ENCODE measurements around the gene MAP3K20.
"Not testable (repeated sequence)": the region's sequence is repeated elsewhere in the genome, so short reads cannot be mapped to it uniquely, and the experiment has no call there.

MAP3K20 gene

DNA sequence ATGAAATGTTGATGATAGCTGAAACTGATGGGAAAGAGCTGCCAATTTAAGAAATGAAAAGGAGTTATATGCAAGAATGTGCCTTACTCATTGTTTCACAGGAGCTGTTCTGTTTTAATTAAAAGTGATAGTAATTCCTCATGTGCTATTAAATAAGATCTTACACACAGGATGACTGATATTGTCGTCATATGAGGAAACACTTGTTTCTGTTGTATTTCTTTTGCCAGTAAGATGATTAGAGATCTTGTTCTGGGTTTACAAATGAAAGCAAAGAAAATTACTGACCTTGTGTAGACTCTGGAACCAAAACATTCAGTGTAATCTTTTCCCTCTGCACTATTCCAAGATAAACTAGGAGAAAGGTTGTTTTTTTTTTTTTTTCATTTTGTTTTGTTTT, 123.6 kb downstream of the MAP3K20 start:
- TF ChIP-seq TAF1 (IDR thresholded peaks at IDR 0.05; ENCODE audit: borderline replicate concordance, low read depth, low read length) (no peak), POLR2A (IDR thresholded peaks at IDR 0.05; ENCODE audit: low read depth, low read length) (no peak), POLR2AphosphoS5 (IDR thresholded peaks at IDR 0.05; ENCODE audit: low read depth, low read length) (no peak)
- no peak for FAIRE-seq
- DNase-seq (ENCODE audit: insufficient read length): no peak

DNA sequence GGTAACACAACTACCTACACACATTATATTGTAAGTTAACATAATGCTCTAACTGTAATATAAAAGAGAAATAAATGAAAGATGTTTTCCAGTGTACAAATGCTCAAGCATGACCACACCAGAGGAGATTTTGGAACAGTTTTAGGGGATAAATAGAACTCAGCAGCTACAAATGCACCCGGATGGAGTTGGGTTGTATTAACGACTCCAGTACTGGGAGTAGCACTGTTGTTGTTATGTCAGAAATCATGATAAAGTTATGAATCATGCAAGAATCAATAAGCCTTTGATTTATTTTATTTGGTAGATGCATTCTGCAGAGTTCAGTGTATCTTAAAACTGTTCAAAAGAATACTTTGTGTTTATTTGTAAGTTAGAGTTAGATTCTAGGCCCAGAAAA, 126.9 kb downstream of the MAP3K20 start:
- no peak for DNase-seq (ENCODE audit: insufficient read length)
- TF ChIP-seq POLR2AphosphoS5 (IDR thresholded peaks at IDR 0.05; ENCODE audit: low read depth, low read length): no peak
- no peak for TF ChIP-seq TAF1 (IDR thresholded peaks at IDR 0.05; ENCODE audit: borderline replicate concordance, low read depth, low read length)
- TF ChIP-seq POLR2A (IDR thresholded peaks at IDR 0.05; ENCODE audit: low read depth, low read length): no peak
- no peak for FAIRE-seq

DNA sequence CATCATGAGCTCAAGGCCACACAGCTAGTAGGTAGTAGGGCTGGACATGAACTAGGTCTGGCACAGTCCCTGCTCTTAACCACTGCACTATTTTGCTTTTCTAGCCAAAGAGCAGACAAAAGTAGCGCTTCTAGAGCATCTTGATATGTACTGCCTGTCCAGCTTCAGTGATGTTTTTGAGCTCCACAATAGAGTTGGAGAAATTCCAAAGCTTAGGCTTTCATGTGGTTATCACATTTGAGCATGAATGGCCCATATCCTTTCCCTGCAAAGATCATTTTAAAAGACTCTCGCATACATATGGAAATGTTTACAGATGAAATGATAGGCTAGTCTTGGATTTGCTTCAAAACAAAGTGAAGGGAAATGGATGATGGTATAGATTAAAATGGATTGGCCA, 128.7 kb downstream of the MAP3K20 start:
- no peak for TF ChIP-seq POLR2A (IDR thresholded peaks at IDR 0.05; ENCODE audit: low read depth, low read length)
- TF ChIP-seq TAF1 (IDR thresholded peaks at IDR 0.05; ENCODE audit: borderline replicate concordance, low read depth, low read length): no peak
- no peak for TF ChIP-seq POLR2AphosphoS5 (IDR thresholded peaks at IDR 0.05; ENCODE audit: low read depth, low read length)
- peak; percentile 42 for FAIRE-seq
- DNase-seq (ENCODE audit: insufficient read length): no peak

DNA sequence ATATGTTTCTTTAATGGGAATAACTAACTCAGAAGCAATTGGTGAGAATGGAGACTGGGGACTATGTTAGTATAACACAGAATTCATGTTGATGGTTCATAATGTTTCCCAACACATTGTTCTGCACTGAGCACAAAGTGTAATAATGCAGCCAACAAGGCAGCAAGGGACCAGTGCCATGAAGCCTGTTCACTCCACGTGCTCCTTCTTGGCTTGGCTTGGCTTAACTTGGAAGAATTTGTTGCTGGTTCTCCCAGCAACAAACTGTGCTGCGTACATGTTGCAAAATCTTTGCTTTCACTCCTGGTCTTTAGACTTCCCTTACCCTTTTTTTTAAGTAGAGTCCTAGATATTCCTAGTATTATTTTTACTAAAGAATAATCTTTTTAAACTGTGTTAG, 129.7 kb downstream of the MAP3K20 start:
- no peak for FAIRE-seq
- no peak for TF ChIP-seq POLR2AphosphoS5 (IDR thresholded peaks at IDR 0.05; ENCODE audit: low read depth, low read length)
- TF ChIP-seq POLR2A (IDR thresholded peaks at IDR 0.05; ENCODE audit: low read depth, low read length): no peak
- no peak for TF ChIP-seq TAF1 (IDR thresholded peaks at IDR 0.05; ENCODE audit: borderline replicate concordance, low read depth, low read length)
- no peak for DNase-seq (ENCODE audit: insufficient read length)

DNA sequence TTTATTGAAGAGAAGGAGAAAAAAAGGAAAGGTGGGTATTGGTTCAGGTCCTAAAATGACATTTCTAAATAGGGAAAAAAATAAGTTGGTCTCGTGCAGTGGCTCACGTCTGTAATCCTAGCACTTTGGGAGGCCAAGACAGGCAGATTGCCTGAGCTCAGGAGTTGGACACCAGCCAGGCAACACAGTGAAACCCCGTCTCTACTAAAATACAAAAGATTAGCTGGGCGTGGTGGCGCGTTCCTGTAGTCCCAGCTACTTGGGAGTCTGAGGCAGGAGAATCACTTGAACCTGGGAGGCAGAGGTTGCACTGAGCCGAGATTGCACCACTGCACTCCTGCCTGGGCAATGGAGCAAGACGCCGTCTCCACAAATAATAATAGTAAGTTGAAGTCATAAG, 131.5 kb downstream of the MAP3K20 start:
- not testable (repeated sequence) for DNase-seq (ENCODE audit: insufficient read length); FAIRE-seq

DNA sequence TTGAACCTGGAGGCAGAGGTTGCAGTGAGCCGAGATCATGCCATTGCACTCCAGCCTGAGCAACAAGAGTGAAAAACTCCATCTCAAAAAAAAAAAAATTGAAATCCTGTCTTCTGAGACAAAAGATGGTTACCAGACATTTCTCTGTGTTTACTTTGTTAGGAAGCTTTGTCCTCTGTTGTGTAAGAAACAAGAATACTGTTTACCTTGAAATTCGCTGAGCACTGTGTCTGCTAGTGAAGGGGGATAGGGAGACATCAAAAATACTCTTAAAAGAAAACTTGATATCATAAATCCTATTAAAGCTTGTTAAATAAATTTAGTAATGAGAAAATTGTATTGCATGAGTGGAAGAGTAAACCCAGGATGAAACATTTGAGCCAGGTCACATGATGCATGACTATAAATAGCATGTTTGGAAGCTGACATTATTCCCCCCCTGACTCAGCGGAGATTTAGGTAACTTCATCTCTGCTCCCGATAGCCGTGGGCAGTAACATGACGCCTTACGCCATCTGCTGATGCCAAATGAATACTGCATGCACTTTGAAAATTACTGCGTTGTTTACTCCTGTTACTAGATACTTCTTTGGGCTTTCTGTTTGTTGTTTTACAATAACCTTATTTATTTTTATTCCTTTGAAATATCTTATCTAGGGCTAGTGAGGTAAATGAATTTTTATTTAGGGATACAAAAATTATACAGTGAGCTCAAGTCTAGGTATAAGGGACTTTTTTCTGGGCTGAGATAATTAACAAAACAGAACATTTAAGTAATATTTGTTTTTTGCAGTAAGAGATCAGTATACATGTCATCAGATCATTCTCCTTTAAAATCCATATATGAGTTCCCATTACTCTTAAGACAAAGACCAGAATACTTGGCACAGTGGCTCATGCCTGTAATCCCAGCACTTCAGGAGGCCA, 134.9 kb downstream of the MAP3K20 start:
- FAIRE-seq (peak; percentile 84), DNase-seq (ENCODE audit: insufficient read length) (peak; percentile 19)
- TF ChIP-seq TAF1 (IDR thresholded peaks at IDR 0.05; ENCODE audit: borderline replicate concordance, low read depth, low read length): no peak

DNA sequence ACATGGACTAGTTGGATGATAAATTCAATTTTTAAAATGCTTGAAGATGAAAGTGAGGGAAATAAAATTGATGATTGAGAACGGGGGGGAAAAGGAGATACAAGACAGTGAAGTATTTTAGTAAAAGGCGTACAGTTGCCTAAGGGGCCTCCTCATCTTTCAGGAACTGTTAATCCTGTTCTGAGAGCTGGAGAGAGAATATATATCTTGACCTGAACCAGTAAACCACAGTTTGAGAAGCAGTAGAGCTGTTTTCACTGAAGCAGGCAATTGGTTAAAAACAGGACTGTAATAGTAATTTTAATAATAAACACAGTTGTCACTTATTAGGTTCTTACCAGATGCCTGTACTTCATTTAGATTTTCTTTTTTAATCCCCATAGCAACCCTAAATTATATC, 137.5 kb downstream of the MAP3K20 start:
- TF ChIP-seq TAF1 (IDR thresholded peaks at IDR 0.05; ENCODE audit: borderline replicate concordance, low read depth, low read length) (no peak), POLR2AphosphoS5 (IDR thresholded peaks at IDR 0.05; ENCODE audit: low read depth, low read length) (no peak), POLR2A (IDR thresholded peaks at IDR 0.05; ENCODE audit: low read depth, low read length) (no peak)
- DNase-seq (ENCODE audit: insufficient read length) (no peak), FAIRE-seq (no peak)

DNA sequence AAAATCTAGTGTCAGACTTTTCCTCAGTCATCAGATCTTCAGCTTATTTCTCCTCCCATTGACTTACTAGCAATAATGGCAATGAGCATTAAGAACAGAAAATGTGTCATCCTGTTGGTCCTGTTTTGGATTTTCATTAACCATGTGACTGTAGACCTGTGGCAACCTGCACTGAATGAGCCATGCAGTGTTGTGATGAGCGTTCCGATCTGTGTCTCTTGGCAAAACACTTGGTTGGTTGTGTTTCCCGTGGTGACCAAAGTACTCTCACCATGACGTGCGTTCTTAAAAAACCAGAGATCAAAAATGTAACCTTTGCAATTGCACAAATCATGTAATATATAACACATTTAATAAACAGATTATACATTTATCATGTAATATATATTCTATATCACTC, 138.6 kb downstream of the MAP3K20 start:
- DNase-seq (ENCODE audit: insufficient read length) (no peak), FAIRE-seq (no peak)
- TF ChIP-seq POLR2AphosphoS5 (IDR thresholded peaks at IDR 0.05; ENCODE audit: low read depth, low read length) (no peak), POLR2A (IDR thresholded peaks at IDR 0.05; ENCODE audit: low read depth, low read length) (no peak), TAF1 (IDR thresholded peaks at IDR 0.05; ENCODE audit: borderline replicate concordance, low read depth, low read length) (no peak)

DNA sequence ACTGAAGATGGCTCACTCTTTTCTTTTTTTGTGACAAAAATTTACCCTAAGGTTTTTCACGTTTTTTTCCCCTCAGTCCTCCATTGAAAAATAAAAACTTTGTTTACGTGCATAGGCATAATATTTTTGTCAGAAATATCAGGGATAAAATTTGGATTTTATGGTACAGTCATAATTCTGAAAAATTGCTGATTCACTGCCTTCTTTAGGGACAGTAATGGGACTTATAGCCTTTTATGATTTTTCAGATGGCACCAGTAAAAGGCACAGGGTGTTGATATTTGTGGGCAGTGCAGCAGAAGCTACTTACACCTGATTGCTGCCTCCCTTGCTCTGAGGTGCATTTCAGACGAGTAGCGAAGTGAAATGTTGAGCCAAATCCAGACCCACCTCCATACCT, 139.7 kb downstream of the MAP3K20 start:
- TF ChIP-seq POLR2A (IDR thresholded peaks at IDR 0.05; ENCODE audit: low read depth, low read length) (no peak), TAF1 (IDR thresholded peaks at IDR 0.05; ENCODE audit: borderline replicate concordance, low read depth, low read length) (no peak), POLR2AphosphoS5 (IDR thresholded peaks at IDR 0.05; ENCODE audit: low read depth, low read length) (no peak)
- FAIRE-seq: no peak

DNA sequence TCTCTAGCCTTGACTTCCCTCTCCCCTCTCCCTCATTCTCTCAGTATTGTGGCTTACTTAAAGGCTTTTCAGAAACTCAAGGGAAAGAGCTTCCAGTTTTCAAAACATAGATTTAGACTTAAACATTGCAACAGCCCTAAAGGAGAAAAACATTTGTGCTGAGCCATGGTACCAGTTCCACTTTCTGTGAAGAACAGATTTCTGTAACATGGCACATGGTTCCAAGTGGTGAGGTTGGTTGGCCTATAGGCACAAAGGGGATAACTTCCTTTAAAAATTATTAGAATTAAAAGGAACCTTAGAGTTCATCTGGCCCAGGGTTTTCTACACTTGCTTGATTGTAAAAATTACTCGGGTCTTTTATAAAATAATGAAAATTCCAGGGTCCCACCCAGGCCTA, 140.4 kb downstream of the MAP3K20 start:
- TF ChIP-seq POLR2AphosphoS5 (IDR thresholded peaks at IDR 0.05; ENCODE audit: low read depth, low read length) (no peak), POLR2A (IDR thresholded peaks at IDR 0.05; ENCODE audit: low read depth, low read length) (no peak), TAF1 (IDR thresholded peaks at IDR 0.05; ENCODE audit: borderline replicate concordance, low read depth, low read length) (no peak)
- DNase-seq (ENCODE audit: insufficient read length) (no peak), FAIRE-seq (no peak)

More for the DNA sequence above, 139.7 kb downstream of the MAP3K20 start:
- no peak for DNase-seq (ENCODE audit: insufficient read length)

DNA sequence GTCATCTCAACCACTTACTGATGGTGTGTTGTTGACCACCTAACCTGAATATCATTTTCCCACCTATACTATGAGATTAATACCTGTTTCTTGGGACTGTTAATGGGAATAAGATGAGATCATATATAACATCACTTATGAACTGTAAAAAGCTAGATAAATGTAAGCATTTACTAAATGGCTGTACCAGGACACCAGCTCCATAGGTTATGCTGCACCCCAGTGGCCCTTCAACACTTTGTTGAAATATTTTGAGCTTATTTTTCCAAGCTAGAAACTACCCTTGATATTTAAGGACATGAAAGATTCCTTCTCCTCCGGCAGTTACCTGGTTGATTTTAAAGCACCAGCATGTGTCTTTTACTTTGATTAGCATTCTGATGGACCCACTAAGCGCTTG, 141.0 kb downstream of the MAP3K20 start:
- no peak for TF ChIP-seq POLR2A (IDR thresholded peaks at IDR 0.05; ENCODE audit: low read depth, low read length)
- no peak for TF ChIP-seq POLR2AphosphoS5 (IDR thresholded peaks at IDR 0.05; ENCODE audit: low read depth, low read length)
- TF ChIP-seq TAF1 (IDR thresholded peaks at IDR 0.05; ENCODE audit: borderline replicate concordance, low read depth, low read length): no peak
- no peak for DNase-seq (ENCODE audit: insufficient read length)
- no peak for FAIRE-seq

DNA sequence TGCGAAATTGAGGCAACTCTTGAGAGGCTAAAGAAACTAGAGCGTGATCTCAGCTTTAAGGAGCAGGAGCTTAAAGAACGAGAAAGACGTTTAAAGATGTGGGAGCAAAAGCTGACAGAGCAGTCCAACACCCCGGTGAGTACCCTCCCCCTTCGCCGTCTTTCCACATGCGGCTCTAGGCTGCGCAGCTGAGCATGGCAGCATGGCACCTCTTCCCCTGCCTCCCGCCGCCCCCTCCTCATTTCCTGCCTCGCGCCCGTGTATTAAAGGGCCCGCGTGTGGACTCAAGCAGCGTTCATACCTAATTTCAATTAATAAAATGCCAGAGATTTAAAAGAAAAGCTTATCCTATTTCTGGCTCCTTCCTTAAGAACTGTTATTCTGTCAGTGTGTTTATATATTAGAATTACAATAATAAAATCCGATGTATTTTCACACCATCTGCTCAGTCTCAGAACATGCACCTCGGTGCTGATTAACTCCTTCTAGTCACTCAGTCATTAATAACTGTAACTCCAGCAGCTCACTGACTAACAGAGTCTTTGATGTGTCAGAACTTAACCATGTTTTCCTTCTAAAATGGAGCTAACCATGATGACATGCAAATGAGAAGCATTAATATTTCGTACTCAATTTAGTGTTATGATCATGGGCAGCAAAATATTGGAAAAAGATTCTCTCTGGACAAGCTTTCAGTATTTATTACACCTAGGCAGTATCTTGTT, 141.6 kb downstream of the MAP3K20 start:
- DNase-seq (ENCODE audit: insufficient read length) (no peak), FAIRE-seq (no peak)
- no peak for TF ChIP-seq POLR2A (IDR thresholded peaks at IDR 0.05; ENCODE audit: low read depth, low read length)
- TF ChIP-seq TAF1 (IDR thresholded peaks at IDR 0.05; ENCODE audit: borderline replicate concordance, low read depth, low read length): no peak
- TF ChIP-seq POLR2AphosphoS5 (IDR thresholded peaks at IDR 0.05; ENCODE audit: low read depth, low read length): no peak
